WI38 (cell line): ENCODE measurements around the gene C14orf180.

Experiments
- H3K4me3 ChIP-seq: 2 replicates; pipeline ENCODE4 v1.5.1; 2011; ENCODE audit warnings: low read depth, mild to moderate bottlenecking, control low read depth, low read length
- CTCF ChIP-seq: IDR thresholded peaks from 2 replicates; pipeline ENCODE4 v1.5.1; 2012; ENCODE audit warnings: low read depth, mild to moderate bottlenecking, control low read depth, low read length

C14orf180 gene

GRCh38 chr14:104579507-104579906 is at the start of gene C14orf180:
Gene C14orf180, plus strand, starts transcription at chr14:104579764. Its CDS starts 6,667 bp downstream, at chr14:104586431.
- no peak for TF ChIP-seq CTCF
- H3K4me3 ChIP-seq, result no peak within 1 kb of the TSS

GRCh38 chr14:104530646-104531045 is 48.9 kb upstream of the C14orf180 start:
- no peak for TF ChIP-seq CTCF

GRCh38 chr14:104531421-104532190 is 48.0 kb upstream of the C14orf180 start:
- H3K4me3 ChIP-seq, result no peak overlapping the region
- TF ChIP-seq CTCF, result no peak

More at GRCh38 chr14:104530646-104531045, 48.9 kb upstream of the C14orf180 start:
- no peak overlapping the region for H3K4me3 ChIP-seq

- H3K4me3 ChIP-seq, result no peak overlapping the region
- TF ChIP-seq CTCF, result no peak
These were observed 47.4 kb upstream of the C14orf180 start for GRCh38 chr14:104532191-104532555.

- no peak overlapping the region for H3K4me3 ChIP-seq
- no peak for TF ChIP-seq CTCF
These were observed 45.5 kb upstream of the C14orf180 start for GRCh38 chr14:104534036-104534435.

- H3K4me3 ChIP-seq, result no peak overlapping the region
- TF ChIP-seq CTCF, result no peak
These were observed 42.5 kb upstream of the C14orf180 start for GRCh38 chr14:104536942-104537612.

GRCh38 chr14:104537613-104537988 is 42.0 kb upstream of the C14orf180 start:
- no peak for TF ChIP-seq CTCF
- no peak overlapping the region for H3K4me3 ChIP-seq
